ENCODE data around the gene NUP37. TPM values are rescaled to one million over a fixed set of nuclear protein-coding genes. Genes with fewer than 3 reads are reported as not detected.

The NUP37 gene
- total and polyA plus RNA-seq, 2 experiments from 2014 or later = 68.7 to 79.4 TPM

DNA sequence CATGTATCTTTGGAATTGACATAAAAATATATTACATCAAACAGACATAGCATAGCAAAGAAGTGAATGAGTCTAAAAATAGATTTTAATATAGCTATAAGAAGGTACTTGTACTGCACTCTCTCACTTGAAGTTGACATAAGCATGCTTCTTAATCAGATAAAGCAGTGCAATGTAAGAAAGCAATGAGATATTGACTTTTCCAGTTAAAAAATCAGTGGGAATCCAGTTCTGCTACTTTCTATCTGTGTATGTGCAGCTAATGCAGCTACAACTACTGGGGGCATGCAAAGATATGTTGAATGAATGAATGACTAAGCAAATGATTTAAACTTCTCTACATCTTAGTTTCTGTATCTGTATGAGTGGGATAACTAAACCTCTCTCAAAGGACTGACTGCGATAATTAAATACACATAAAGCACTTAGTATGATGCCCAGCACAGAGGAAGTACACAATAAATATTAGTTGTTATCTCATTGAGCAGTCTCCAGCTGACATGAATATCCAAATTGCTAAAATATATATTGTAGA, 68.4 kb downstream of the NUP37 start:
- Mint-ChIP-seq H3K27ac (peak overlapping the region; percentile 49; the same call in 1 of the 2 replicates), H3K27me3 (ENCODE audit: insufficient read depth, low read depth, poor library complexity) (no peaks in the 10 kb centered on the region), H3K4me1 (no peaks in the 10 kb centered on the region), H3K36me3 (ENCODE audit: low read depth) (no peaks in the 10 kb centered on the region), H3K9me3 (no peaks in the 10 kb centered on the region), H3K4me3 (no peak overlapping the region)
- Histone ChIP-seq H3K4me2 (no peak overlapping the region), H2AFZ (no peak overlapping the region), H3K4me1 (ENCODE audit: insufficient read depth) (no peaks in the 10 kb centered on the region), H3F3A (replicated peaks; ENCODE audit: low read depth) (no peaks in the 10 kb centered on the region), H3K36me3 (ENCODE audit: insufficient read depth) (no peaks in the 10 kb centered on the region), H3K79me2 (replicated peaks; ENCODE audit: insufficient read depth) (no peaks in the 10 kb centered on the region), H3K27ac (ENCODE audit: low read depth) (no peak overlapping the region), H4K20me1 (replicated peaks; ENCODE audit: insufficient read depth) (no peaks in the 10 kb centered on the region), H3K27me3 (ENCODE audit: insufficient read depth) (no peaks in the 10 kb centered on the region), H3K9me2 (ENCODE audit: insufficient read depth) (no peaks in the 10 kb centered on the region), H3K4me3 (no peak overlapping the region)
- ATAC-seq (no peak), DNase-seq (ENCODE audit: low spot score) (no peak)
- TF ChIP-seq EZH2 (IDR thresholded peaks at IDR 0.05; ENCODE audit: low read depth, unreplicated experiment) (no peak), CREB1 (CRISPR knock-in tag; IDR thresholded peaks at IDR 0.05; ENCODE audit: low read depth) (no peak), ZNF331 (CRISPR knock-in tag; IDR thresholded peaks at IDR 0.05; ENCODE audit: low read depth) (no peak), ZNF114 (CRISPR knock-in tag; IDR thresholded peaks at IDR 0.05) (no peak), NANOG (IDR thresholded peaks at IDR 0.05; ENCODE audit: borderline replicate concordance) (no peak), POLR2AphosphoS5 (IDR thresholded peaks at IDR 0.05; ENCODE audit: low read depth) (no peak)
- TF ChIP-seq, protein P1, sequence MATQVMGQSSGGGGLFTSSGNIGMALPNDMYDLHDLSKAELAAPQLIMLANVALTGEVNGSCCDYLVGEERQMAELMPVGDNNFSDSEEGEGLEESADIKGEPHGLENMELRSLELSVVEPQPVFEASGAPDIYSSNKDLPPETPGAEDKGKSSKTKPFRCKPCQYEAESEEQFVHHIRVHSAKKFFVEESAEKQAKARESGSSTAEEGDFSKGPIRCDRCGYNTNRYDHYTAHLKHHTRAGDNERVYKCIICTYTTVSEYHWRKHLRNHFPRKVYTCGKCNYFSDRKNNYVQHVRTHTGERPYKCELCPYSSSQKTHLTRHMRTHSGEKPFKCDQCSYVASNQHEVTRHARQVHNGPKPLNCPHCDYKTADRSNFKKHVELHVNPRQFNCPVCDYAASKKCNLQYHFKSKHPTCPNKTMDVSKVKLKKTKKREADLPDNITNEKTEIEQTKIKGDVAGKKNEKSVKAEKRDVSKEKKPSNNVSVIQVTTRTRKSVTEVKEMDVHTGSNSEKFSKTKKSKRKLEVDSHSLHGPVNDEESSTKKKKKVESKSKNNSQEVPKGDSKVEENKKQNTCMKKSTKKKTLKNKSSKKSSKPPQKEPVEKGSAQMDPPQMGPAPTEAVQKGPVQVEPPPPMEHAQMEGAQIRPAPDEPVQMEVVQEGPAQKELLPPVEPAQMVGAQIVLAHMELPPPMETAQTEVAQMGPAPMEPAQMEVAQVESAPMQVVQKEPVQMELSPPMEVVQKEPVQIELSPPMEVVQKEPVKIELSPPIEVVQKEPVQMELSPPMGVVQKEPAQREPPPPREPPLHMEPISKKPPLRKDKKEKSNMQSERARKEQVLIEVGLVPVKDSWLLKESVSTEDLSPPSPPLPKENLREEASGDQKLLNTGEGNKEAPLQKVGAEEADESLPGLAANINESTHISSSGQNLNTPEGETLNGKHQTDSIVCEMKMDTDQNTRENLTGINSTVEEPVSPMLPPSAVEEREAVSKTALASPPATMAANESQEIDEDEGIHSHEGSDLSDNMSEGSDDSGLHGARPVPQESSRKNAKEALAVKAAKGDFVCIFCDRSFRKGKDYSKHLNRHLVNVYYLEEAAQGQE (IDR thresholded peaks at IDR 0.05; ENCODE audit: unreplicated experiment) = no peak
- TF ChIP-seq, protein P2, sequence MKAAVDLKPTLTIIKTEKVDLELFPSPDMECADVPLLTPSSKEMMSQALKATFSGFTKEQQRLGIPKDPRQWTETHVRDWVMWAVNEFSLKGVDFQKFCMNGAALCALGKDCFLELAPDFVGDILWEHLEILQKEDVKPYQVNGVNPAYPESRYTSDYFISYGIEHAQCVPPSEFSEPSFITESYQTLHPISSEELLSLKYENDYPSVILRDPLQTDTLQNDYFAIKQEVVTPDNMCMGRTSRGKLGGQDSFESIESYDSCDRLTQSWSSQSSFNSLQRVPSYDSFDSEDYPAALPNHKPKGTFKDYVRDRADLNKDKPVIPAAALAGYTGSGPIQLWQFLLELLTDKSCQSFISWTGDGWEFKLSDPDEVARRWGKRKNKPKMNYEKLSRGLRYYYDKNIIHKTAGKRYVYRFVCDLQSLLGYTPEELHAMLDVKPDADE (IDR thresholded peaks at IDR 0.05) = no peak

DNA sequence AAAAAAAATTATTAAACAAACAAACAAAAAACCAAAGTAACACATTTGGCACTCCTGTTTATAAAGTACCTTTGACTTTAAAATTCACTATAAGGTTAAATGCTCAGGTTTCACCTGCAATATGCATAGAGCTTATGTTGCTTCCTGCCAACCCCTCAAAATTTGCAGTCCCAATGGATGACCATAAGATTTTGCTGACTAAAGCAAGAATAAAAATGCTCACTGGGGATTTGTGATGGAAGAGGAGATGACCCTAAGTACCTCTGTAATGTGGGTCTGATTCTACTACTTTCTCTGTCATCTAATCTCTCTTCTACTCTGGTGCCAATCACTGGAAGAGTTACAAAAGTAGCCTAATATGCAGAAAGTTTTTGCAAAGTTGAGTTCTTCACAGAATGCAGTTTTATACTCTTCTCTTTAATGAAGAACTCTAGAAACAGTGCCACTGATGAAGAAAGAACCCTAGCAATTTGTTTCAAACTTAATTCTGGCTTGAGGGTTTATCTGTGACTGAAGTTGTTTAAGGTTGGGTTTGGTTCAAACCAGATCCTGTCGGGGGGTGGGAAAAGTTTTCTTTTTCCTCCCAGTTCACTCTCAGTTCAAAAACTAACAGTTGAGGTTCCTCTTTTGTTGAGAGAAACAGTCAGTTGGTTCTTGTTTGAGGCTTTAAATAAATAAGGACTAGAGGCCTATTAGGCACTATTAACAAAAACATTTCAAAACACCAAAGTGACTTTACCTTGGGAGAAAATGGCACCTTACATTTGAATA, 69.1 kb downstream of the NUP37 start:
- Histone ChIP-seq H3K4me3 (no peak overlapping the region), H3K36me3 (ENCODE audit: insufficient read depth) (no peaks in the 10 kb centered on the region), H3F3A (replicated peaks; ENCODE audit: low read depth) (no peaks in the 10 kb centered on the region), H3K27ac (ENCODE audit: low read depth) (no peak overlapping the region), H4K20me1 (replicated peaks; ENCODE audit: insufficient read depth) (no peaks in the 10 kb centered on the region), H3K27me3 (ENCODE audit: insufficient read depth) (no peaks in the 10 kb centered on the region), H2AFZ (no peak overlapping the region), H3K4me1 (ENCODE audit: insufficient read depth) (no peaks in the 10 kb centered on the region), H3K9me2 (ENCODE audit: insufficient read depth) (no peaks in the 10 kb centered on the region), H3K4me2 (no peak overlapping the region), H3K79me2 (replicated peaks; ENCODE audit: insufficient read depth) (no peaks in the 10 kb centered on the region)
- peak overlapping the region; percentile 16; the same call in 1 of the 2 replicates for H3K27ac Mint-ChIP-seq
- no peaks in the 10 kb centered on the region for H3K36me3 Mint-ChIP-seq (ENCODE audit: low read depth)
- H3K27me3 Mint-ChIP-seq (ENCODE audit: insufficient read depth, low read depth, poor library complexity) = no peaks in the 10 kb centered on the region
- no peak for DNase-seq (ENCODE audit: low spot score)
- H3K4me3 Mint-ChIP-seq = no peak overlapping the region
- H3K4me1 Mint-ChIP-seq = no peaks in the 10 kb centered on the region
- H3K9me3 Mint-ChIP-seq = no peaks in the 10 kb centered on the region
- ATAC-seq = no peak
- TF ChIP-seq ZNF114 (CRISPR knock-in tag; IDR thresholded peaks at IDR 0.05) (no peak), STAT1 (IDR thresholded peaks at IDR 0.05; ENCODE audit: unreplicated experiment) (no peak), EZH2phosphoT487 (IDR thresholded peaks at IDR 0.05; ENCODE audit: unreplicated experiment) (no peak), EZH2 (IDR thresholded peaks at IDR 0.05; ENCODE audit: low read depth, unreplicated experiment) (no peak), JUNB (IDR thresholded peaks at IDR 0.05; ENCODE audit: unreplicated experiment) (no peak)
- TF ChIP-seq, protein P3, sequence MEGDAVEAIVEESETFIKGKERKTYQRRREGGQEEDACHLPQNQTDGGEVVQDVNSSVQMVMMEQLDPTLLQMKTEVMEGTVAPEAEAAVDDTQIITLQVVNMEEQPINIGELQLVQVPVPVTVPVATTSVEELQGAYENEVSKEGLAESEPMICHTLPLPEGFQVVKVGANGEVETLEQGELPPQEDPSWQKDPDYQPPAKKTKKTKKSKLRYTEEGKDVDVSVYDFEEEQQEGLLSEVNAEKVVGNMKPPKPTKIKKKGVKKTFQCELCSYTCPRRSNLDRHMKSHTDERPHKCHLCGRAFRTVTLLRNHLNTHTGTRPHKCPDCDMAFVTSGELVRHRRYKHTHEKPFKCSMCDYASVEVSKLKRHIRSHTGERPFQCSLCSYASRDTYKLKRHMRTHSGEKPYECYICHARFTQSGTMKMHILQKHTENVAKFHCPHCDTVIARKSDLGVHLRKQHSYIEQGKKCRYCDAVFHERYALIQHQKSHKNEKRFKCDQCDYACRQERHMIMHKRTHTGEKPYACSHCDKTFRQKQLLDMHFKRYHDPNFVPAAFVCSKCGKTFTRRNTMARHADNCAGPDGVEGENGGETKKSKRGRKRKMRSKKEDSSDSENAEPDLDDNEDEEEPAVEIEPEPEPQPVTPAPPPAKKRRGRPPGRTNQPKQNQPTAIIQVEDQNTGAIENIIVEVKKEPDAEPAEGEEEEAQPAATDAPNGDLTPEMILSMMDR (conservative IDR thresholded peaks at IDR 0.05; ENCODE audit: low read depth in 2 of 2) = no peak
